Measurements from ENCODE around the gene REM2.
A peak's percentile ranks its signal among the peaks of the same experiment; 100 is the strongest.

REM2 gene

GRCh38 chr14:22929104-22929960 is 46.3 kb downstream of the REM2 start, which contains the start of gene PRMT5:
Gene PRMT5 (minus strand): TSS chr14:22929376. CDS start chr14:22929361, 15 bp downstream.
- peak; percentile 92 for DNase-seq (ENCODE audit: low spot score)

GRCh38 chr14:22929961-22930364 is 46.9 kb downstream of the REM2 start:
- peak; percentile 16 for DNase-seq (ENCODE audit: low spot score)

GRCh38 chr14:22932146-22932545 is 49.1 kb downstream of the REM2 start:
- no peak for DNase-seq (ENCODE audit: low spot score)

GRCh38 chr14:22935156-22935555 is 52.1 kb downstream of the REM2 start:
- DNase-seq (ENCODE audit: low spot score), result no peak

Data from germinal center (tissue), 1 donor.